Measurements from ENCODE around the gene IYD. TPM values are rescaled to one million over a fixed set of nuclear protein-coding genes. Genes with fewer than 3 reads are reported as not detected.
"Not testable (repeated sequence)": the region's sequence is repeated elsewhere in the genome, so short reads cannot be mapped to it uniquely, and the experiment has no call there.

The IYD gene
- total and polyA plus RNA-seq, 2 donors from 2014 or later = 2.3 to 6.0 TPM

GRCh38 chr6:150448221-150448620 is 79.4 kb downstream of the IYD start:
- Histone ChIP-seq H3K9me3 (ENCODE audit: control insufficient read depth in 2 of 3, insufficient read depth in 1 of 3, low read length in 3 of 3) (no peaks in the 10 kb centered on the region), H3K36me3 (ENCODE audit: control insufficient read depth in 2 of 3, insufficient read depth in 3 of 3, low read length in 3 of 3) (no peaks in the 10 kb centered on the region), H3K9ac (ENCODE audit: low read length in 3 of 3) (no peak overlapping the region), H3K4me1 (ENCODE audit: control insufficient read depth in 2 of 3, insufficient read depth in 2 of 3, low read depth in 1 of 3, low read length in 3 of 3) (peaks cover 3 to 6% (median 4%) of the 10 kb centered on the region in 3 donors), H3K4me3 (ENCODE audit: low read length in 3 of 3) (no peak overlapping the region), H3K27ac (ENCODE audit: low read depth in 2 of 2, low read length in 2 of 2) (no peak overlapping the region), H3K27me3 (ENCODE audit: control insufficient read depth, insufficient read depth, low read length) (no peaks in the 10 kb centered on the region)
- intact Hi-C loops (cut with DNase I) = no loop called here
- DNase-seq (no peak), FAIRE-seq (no peak)
- TF ChIP-seq CTCF (IDR thresholded peaks at IDR 0.05; ENCODE audit: borderline replicate concordance, extremely low read depth, insufficient read depth) = no peak

DNA sequence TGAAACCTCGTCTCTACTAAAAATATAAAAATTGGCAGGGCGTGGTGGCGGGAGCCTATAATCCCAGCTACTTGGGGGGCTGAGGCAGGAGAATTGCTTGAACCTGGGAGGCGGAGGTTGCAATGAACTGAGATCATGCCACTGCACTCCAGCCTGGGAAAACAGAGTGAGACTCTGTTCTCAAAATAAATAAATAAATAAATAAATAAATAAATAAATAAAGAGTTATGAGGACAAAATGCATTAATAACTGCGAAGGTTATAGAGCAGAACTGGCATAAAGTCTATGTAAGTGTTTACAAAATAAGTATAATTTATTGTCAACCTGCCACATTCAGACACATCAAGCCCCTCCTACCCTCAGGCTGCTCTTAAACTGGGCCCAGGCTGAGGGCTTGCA is 80.2 kb downstream of the IYD start:
- DNase-seq; H3K36me3 ChIP-seq (ENCODE audit: control insufficient read depth in 2 of 3, insufficient read depth in 3 of 3, low read length in 3 of 3); H3K9me3 ChIP-seq (ENCODE audit: control insufficient read depth in 2 of 3, insufficient read depth in 1 of 3, low read length in 3 of 3); H3K27me3 ChIP-seq (ENCODE audit: control insufficient read depth, insufficient read depth, low read length); H3K9ac ChIP-seq (ENCODE audit: low read length in 3 of 3); H3K4me1 ChIP-seq (ENCODE audit: control insufficient read depth in 2 of 3, insufficient read depth in 2 of 3, low read depth in 1 of 3, low read length in 3 of 3); intact Hi-C loops (cut with DNase I); H3K27ac ChIP-seq (ENCODE audit: low read depth in 2 of 2, low read length in 2 of 2); FAIRE-seq; H3K4me3 ChIP-seq (ENCODE audit: low read length in 3 of 3): not testable (repeated sequence)

DNA sequence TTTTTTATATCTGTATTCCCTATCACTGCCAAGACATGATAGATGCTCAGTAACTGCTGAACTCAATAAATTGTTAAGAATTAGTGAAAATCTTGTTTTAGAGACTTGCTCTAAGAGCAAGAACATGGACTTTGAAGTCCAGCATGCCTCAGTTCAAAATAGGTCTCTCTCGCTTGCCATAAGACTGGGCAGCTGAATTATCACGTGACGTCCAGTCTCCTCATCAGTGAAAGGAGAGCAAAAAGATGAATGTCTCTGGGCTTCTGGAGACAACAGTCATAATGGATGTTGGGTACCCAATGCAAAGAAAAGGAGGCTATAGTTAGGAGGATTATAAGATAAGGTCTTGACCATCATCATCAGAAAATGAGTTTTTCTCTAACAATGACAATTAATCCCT is 82.1 kb downstream of the IYD start:
- intact Hi-C loops (cut with DNase I) = no loop called here
- H3K9ac ChIP-seq (ENCODE audit: low read length in 3 of 3) = no peak overlapping the region
- DNase-seq (no peak), FAIRE-seq (no peak)
- H3K4me1 ChIP-seq (ENCODE audit: control insufficient read depth in 2 of 3, insufficient read depth in 2 of 3, low read depth in 1 of 3, low read length in 3 of 3) = peaks cover 4 to 6% (median 4%) of the 10 kb centered on the region in 3 donors
- H3K4me3 ChIP-seq (ENCODE audit: low read length in 3 of 3) = no peak overlapping the region
- no peak for TF ChIP-seq CTCF (IDR thresholded peaks at IDR 0.05; ENCODE audit: borderline replicate concordance, extremely low read depth, insufficient read depth)
- H3K9me3 ChIP-seq (ENCODE audit: control insufficient read depth in 2 of 3, insufficient read depth in 1 of 3, low read length in 3 of 3) = no peaks in the 10 kb centered on the region
- H3K27ac ChIP-seq (ENCODE audit: low read depth in 2 of 2, low read length in 2 of 2) = no peak overlapping the region
- H3K27me3 ChIP-seq (ENCODE audit: control insufficient read depth, insufficient read depth, low read length) = no peaks in the 10 kb centered on the region
- no peaks in the 10 kb centered on the region for H3K36me3 ChIP-seq (ENCODE audit: control insufficient read depth in 2 of 3, insufficient read depth in 3 of 3, low read length in 3 of 3)

DNA sequence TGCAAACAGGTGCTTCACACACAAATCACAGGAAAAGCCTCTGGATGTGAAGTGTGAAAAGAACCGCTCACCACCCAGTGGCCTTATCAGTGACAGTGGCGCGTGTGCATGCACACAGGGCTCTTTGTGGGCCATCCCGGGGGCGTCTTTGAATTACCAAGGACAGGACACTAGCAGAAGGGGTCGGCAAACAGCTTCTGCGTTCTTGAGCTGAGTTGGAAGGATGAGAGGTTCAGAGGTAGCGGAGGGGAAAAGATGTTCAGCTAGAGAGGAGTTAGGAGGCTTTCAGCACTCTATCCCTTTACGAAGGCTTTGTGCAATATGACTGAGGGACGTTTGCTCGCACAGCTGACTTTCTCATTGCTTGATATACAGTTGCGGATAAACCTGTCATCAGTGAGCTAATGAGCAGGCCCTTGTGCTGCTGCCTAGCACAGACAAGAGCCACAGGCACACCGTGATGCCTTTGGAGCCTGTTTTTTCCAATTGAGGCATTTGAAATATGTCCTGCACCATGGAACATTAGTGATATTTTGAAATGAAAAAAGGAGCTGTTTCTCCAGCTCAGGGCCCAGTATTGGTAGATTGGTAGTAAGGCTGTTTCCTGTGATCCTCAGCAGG is 83.1 kb downstream of the IYD start:
- H3K4me1 ChIP-seq (ENCODE audit: control insufficient read depth in 2 of 3, insufficient read depth in 2 of 3, low read depth in 1 of 3, low read length in 3 of 3) = peaks cover 4 to 6% (median 4%) of the 10 kb centered on the region in 3 donors
- no peak overlapping the region for H3K4me3 ChIP-seq (ENCODE audit: low read length in 3 of 3)
- DNase-seq (peak in 2 of 5 donors; percentile 43 to 63), FAIRE-seq (no peak)
- no peak for TF ChIP-seq CTCF (IDR thresholded peaks at IDR 0.05; ENCODE audit: borderline replicate concordance, extremely low read depth, insufficient read depth)
- intact Hi-C loops (cut with DNase I) = no loop called here
- H3K9ac ChIP-seq (ENCODE audit: low read length in 3 of 3) = no peak overlapping the region
- no peaks in the 10 kb centered on the region for H3K27me3 ChIP-seq (ENCODE audit: control insufficient read depth, insufficient read depth, low read length)
- no peaks in the 10 kb centered on the region for H3K36me3 ChIP-seq (ENCODE audit: control insufficient read depth in 2 of 3, insufficient read depth in 3 of 3, low read length in 3 of 3)
- H3K27ac ChIP-seq (ENCODE audit: low read depth in 2 of 2, low read length in 2 of 2) = peak overlapping the region in 1 of 2 donors; percentile 62
- H3K9me3 ChIP-seq (ENCODE audit: control insufficient read depth in 2 of 3, insufficient read depth in 1 of 3, low read length in 3 of 3) = no peaks in the 10 kb centered on the region
